ENCODE data around the gene ILKAP. TPM values are rescaled to one million over a fixed set of nuclear protein-coding genes. Genes with fewer than 3 reads are reported as not detected.

Gene ILKAP
- polyA plus RNA-seq, 1 experiment, result 31.1 TPM

DNA sequence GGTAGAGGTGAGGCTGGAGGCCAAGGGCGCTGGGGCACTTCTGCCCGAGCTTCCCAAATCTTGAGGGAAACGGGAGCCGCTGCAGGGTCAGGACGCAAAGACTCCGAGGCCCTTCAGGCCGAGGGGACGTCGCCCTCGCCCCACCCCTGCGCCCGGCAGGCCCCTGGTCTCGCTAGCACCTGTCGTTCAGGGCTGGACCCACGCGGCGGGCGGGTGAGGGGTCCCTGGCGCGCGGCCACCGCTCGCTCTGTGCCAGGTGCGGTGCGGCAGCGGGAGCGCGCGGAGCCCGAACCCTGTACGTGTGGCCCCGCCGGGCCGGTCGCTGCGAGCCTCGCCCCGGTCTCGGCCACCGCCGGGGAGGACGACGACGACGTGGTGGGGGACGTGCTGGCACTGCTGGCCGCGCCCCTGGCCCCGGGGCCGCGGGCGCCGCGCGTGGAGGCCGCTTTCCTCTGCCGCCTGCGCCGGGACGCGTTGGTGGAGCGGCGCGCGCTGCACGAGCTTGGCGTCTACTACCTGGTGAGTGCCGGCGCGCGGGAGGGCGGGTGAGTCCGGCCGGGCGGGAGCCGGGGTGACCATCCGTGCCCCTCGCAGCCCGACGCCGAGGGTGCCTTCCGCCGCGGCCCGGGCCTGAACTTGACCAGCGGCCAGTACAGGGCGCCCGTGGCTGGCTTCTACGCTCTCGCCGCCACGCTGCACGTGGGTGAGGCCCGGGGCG, 39.9 kb downstream of the ILKAP start:
- CTCF ChIA-PET, result no interaction called here
- H3K36me3 ChIP-seq (ENCODE audit: control insufficient read depth, insufficient read depth, low read length), result peaks cover 8% of the 10 kb centered on the region
- H3K27me3 ChIP-seq (ENCODE audit: control insufficient read depth, insufficient read depth, low read length), result peaks cover 5% of the 10 kb centered on the region; the same call in 1 of the 2 replicates
- H3K4me3 ChIP-seq (ENCODE audit: low read depth, low read length), result no peak overlapping the region; the same call in 1 of the 2 replicates
- POLR2A ChIA-PET, result no interaction called here
- DNase-seq (ENCODE audit: low read depth), result no peak
- TF ChIP-seq, protein P1, sequence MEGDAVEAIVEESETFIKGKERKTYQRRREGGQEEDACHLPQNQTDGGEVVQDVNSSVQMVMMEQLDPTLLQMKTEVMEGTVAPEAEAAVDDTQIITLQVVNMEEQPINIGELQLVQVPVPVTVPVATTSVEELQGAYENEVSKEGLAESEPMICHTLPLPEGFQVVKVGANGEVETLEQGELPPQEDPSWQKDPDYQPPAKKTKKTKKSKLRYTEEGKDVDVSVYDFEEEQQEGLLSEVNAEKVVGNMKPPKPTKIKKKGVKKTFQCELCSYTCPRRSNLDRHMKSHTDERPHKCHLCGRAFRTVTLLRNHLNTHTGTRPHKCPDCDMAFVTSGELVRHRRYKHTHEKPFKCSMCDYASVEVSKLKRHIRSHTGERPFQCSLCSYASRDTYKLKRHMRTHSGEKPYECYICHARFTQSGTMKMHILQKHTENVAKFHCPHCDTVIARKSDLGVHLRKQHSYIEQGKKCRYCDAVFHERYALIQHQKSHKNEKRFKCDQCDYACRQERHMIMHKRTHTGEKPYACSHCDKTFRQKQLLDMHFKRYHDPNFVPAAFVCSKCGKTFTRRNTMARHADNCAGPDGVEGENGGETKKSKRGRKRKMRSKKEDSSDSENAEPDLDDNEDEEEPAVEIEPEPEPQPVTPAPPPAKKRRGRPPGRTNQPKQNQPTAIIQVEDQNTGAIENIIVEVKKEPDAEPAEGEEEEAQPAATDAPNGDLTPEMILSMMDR (IDR thresholded peaks at IDR 0.05; ENCODE audit: insufficient read depth, low read depth, low read length), result no peak

- ChIA-PET CTCF (no interaction called here), POLR2A (no interaction called here)
- no peak for DNase-seq (ENCODE audit: low read depth)
- H3K27me3 ChIP-seq (ENCODE audit: control insufficient read depth, insufficient read depth, low read length), result peaks cover 5% of the 10 kb centered on the region; the same call in 1 of the 2 replicates
- H3K4me3 ChIP-seq (ENCODE audit: low read depth, low read length), result no peak overlapping the region
- H3K36me3 ChIP-seq (ENCODE audit: control insufficient read depth, insufficient read depth, low read length), result peaks cover 6% of the 10 kb centered on the region
- TF ChIP-seq, protein P1 (IDR thresholded peaks at IDR 0.05; ENCODE audit: insufficient read depth, low read depth, low read length), result no peak
These were observed 40.6 kb downstream of the ILKAP start for GRCh38 chr2:238162846-238163441.

DNA sequence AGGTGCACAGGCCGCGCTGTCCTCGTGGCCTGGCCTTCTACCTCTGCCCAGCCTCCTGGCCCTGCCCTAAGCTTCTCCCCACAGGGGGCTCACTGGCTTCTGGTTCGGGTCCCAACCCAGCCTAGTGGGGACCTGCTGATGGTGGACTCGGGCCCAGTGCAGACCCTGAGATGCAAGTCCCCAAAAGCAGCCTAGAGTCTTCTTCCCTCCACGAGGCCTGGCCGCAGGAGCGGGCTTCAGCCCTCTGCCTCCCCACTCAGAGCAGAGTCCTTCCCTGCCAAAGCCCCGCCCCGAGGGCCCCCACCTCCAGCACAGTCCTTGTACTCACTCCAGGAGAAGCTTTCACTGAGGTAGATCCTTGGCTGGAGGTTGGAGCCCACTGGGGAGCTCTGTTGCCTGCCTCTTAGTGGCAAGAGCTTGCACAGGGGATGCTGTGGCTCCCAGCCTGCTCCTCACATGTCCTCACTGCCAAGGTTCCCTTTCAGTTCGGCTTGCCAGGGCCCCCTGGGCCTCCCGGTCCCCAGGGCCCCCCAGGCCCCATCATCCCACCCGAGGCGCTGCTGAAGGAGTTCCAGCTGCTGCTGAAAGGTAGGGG, 41.1 kb downstream of the ILKAP start:
- Histone ChIP-seq H3K27me3 (ENCODE audit: control insufficient read depth, insufficient read depth, low read length) (peaks cover 5% of the 10 kb centered on the region; the same call in 1 of the 2 replicates), H3K36me3 (ENCODE audit: control insufficient read depth, insufficient read depth, low read length) (peaks cover 6% of the 10 kb centered on the region), H3K4me3 (ENCODE audit: low read depth, low read length) (no peak overlapping the region)
- no peak for DNase-seq (ENCODE audit: low read depth)
- TF ChIP-seq, protein P1 (IDR thresholded peaks at IDR 0.05; ENCODE audit: insufficient read depth, low read depth, low read length), result no peak
- POLR2A ChIA-PET, result no interaction called here
- CTCF ChIA-PET, result interaction anchor here (1.1 kb wide), 1 partner anchor 98 kb away, joined by 3 read pairs; no protein-coding TSS in a partner anchor

- POLR2A ChIA-PET, result no interaction called here
- CTCF ChIA-PET, result interaction anchor here (1.1 to 1.2 kb wide), 2 partner anchors 99 to 102 kb away, joined by 3 read pairs; no protein-coding TSS in a partner anchor
- peaks cover 5% of the 10 kb centered on the region; the same call in 1 of the 2 replicates for H3K27me3 ChIP-seq (ENCODE audit: control insufficient read depth, insufficient read depth, low read length)
- DNase-seq (ENCODE audit: low read depth), result no peak
- H3K36me3 ChIP-seq (ENCODE audit: control insufficient read depth, insufficient read depth, low read length), result peaks cover 1% of the 10 kb centered on the region; the same call in 1 of the 2 replicates
- no peak overlapping the region for H3K4me3 ChIP-seq (ENCODE audit: low read depth, low read length)
- TF ChIP-seq, protein P1 (IDR thresholded peaks at IDR 0.05; ENCODE audit: insufficient read depth, low read depth, low read length), result no peak
These were observed 42.0 kb downstream of the ILKAP start for GRCh38 chr2:238161291-238162051.
